Neural cell (in vitro differentiated cells): ENCODE data around the gene GNL2. TPM values are rescaled to one million over a fixed set of nuclear protein-coding genes. Genes with fewer than 3 reads are reported as not detected.

Source experiments
- H2AFZ ChIP-seq: fragments of 200-600, 300-800 bp; sonication (generic), shearing (Covaris generic); 2 replicates; pipeline ENCODE4 v1.6.0; 2014; ENCODE audit warnings: low read depth, mild to moderate bottlenecking, antibody characterized with exemption, low read length, moderate library complexity
- H3F3A ChIP-seq: fragments of 200-600 bp; shearing (Covaris generic); 2 replicates; pipeline ENCODE4 v1.6.1; 2016; ENCODE audit warnings: mild to moderate bottlenecking, moderate library complexity, mixed read lengths, antibody characterized with exemption, low read length; ENCODE audit not compliant: insufficient read depth, poor library complexity, severe bottlenecking
- H3K27ac ChIP-seq: fragments of 200-600, 300-800 bp; sonication (generic), shearing (Covaris generic); 2 replicates; pipeline ENCODE4 v1.5.1; 2014; ENCODE audit warnings: mild to moderate bottlenecking, low read length, moderate library complexity
- H3K27me3 ChIP-seq: fragments of 300-800, 200-600 bp; sonication (generic), shearing (Covaris generic); 2 replicates; pipeline ENCODE4 v1.6.0; 2014; ENCODE audit warnings: mild to moderate bottlenecking, low read depth, low read length, moderate library complexity; ENCODE audit not compliant: insufficient read depth
- H3K36me3 ChIP-seq: fragments of 300-800, 200-600 bp; sonication (generic), shearing (Covaris generic); 2 replicates; pipeline ENCODE4 v1.5.1; 2014; ENCODE audit warnings: mild to moderate bottlenecking, antibody characterized with exemption, low read length, moderate library complexity; ENCODE audit not compliant: insufficient read depth
- H3K4me2 ChIP-seq: fragments of 300-800, 200-600 bp; sonication (generic), shearing (Covaris generic); 2 replicates; pipeline ENCODE4 v1.6.0; 2014; ENCODE audit warnings: mild to moderate bottlenecking, low read length
- H3K4me3 ChIP-seq: fragments of 300-800, 200-600 bp; sonication (generic), shearing (Covaris generic); 2 replicates; pipeline ENCODE4 v1.5.1; 2014; ENCODE audit warnings: mild to moderate bottlenecking, low read length, moderate library complexity
- H3K79me2 ChIP-seq: fragments of 200-600 bp; shearing (Covaris generic); replicated peaks from 2 replicates; pipeline ENCODE4 v1.6.0; 2014; ENCODE audit warnings: mild to moderate bottlenecking, low read length, moderate library complexity; ENCODE audit not compliant: insufficient read depth
- H3K9ac ChIP-seq: fragments of 300-800, 200-600 bp; sonication (generic), shearing (Covaris generic); 2 replicates; pipeline ENCODE4 v1.6.1; 2016; ENCODE audit warnings: mild to moderate bottlenecking, low read length, mixed read lengths
- H3K9me2 ChIP-seq: fragments of 200-600 bp; shearing (Covaris generic); 2 replicates; pipeline ENCODE4 v1.6.1; 2016; ENCODE audit warnings: mild to moderate bottlenecking, low read length, mixed read lengths; ENCODE audit not compliant: insufficient read depth
- H3K9me3 ChIP-seq: fragments of 200-600, 300-800 bp; sonication (generic), shearing (Covaris generic); 2 replicates; pipeline ENCODE4 v1.6.1; 2016; ENCODE audit warnings: mild to moderate bottlenecking, mixed run types, low read length, moderate library complexity, mixed read lengths
- H4K20me1 ChIP-seq: fragments of 200-600 bp; shearing (Covaris generic); 2 replicates; pipeline ENCODE4 v1.6.1; 2016; ENCODE audit warnings: mild to moderate bottlenecking, mixed run types; ENCODE audit not compliant: insufficient read depth
- EP300 ChIP-seq: fragments of 450-650 bp; conservative IDR thresholded peaks from 2 replicates; pipeline ENCODE4 v1.6.1; 2014; ENCODE audit warnings: antibody characterized with exemption, mild to moderate bottlenecking, moderate library complexity; ENCODE audit not compliant: poor library complexity, severe bottlenecking
- EZH2 ChIP-seq: fragments of 200-600, 300-800 bp; shearing (Covaris generic), sonication (generic); IDR thresholded peaks from 2 replicates; pipeline ENCODE4 v1.6.1; 2014; ENCODE audit warnings: antibody characterized with exemption, low read length, borderline replicate concordance, mild to moderate bottlenecking; ENCODE audit not compliant: insufficient read depth, poor library complexity, severe bottlenecking
- MXI1 ChIP-seq: fragments of 450-650 bp; conservative IDR thresholded peaks from 2 replicates; pipeline ENCODE4 v1.6.1; 2014; ENCODE audit warnings: antibody characterized with exemption, mild to moderate bottlenecking; ENCODE audit not compliant: poor library complexity, severe bottlenecking
- POLR2AphosphoS5 ChIP-seq: IDR thresholded peaks from 2 replicates; pipeline ENCODE4 v1.6.1; 2012
- RAD21 ChIP-seq: fragments of 450-650 bp; conservative IDR thresholded peaks from 2 replicates; pipeline ENCODE4 v1.6.1; 2014; ENCODE audit warnings: antibody characterized with exemption, mild to moderate bottlenecking, moderate library complexity
- SMC3 ChIP-seq: fragments of 450-650 bp; conservative IDR thresholded peaks from 2 replicates; pipeline ENCODE4 v1.6.1; 2014; ENCODE audit warnings: antibody characterized with exemption, mild to moderate bottlenecking, moderate library complexity; ENCODE audit not compliant: poor library complexity
- TAF1 ChIP-seq: IDR thresholded peaks from 2 replicates; pipeline ENCODE4 v1.6.1; 2012; ENCODE audit warnings: low read depth
- polyA plus RNA-seq: library from polyadenylated mRNA; depleted of rRNA; stranded (reverse); fragments of >200 nt; gene quantifications from 2 replicates; pipeline ENCODE4 v1.2.3, GENCODE V29; 2014
- TF ChIP-seq, protein P1 (sequence below): fragments of 450-650 bp; IDR thresholded peaks from 2 replicates; pipeline ENCODE4 v1.5.1; 2014; ENCODE audit warnings: antibody characterized with exemption, mild to moderate bottlenecking, moderate library complexity; ENCODE audit not compliant: poor library complexity, severe bottlenecking
- TF ChIP-seq, protein P2 (sequence below): IDR thresholded peaks from 2 replicates; pipeline ENCODE4 v1.6.1; 2012; ENCODE audit warnings: borderline replicate concordance

Gene GNL2
- polyA plus RNA-seq, 1 donor from 2014 or later, result 31.7 TPM

DNA sequence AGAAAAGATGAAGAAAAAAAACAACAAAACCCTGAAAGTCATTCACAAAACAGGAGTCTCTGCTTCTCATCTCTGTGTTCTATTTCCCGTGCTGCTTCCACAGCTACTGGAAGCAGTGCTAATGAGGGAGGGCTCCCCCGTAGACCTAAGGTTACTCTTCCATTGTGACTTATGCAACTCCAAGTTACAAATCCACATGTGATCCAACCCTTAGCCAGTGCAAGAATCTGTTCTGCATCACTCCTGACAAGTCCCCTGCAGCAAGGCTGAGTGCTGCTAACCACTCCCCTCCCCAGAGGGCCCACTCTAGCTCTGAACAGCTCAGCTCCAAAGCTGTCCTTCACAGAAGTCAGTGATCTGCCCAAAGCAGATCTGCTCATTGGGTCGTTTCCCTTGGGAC is 28.7 kb downstream of the GNL2 start:
- Histone ChIP-seq H3K9me3 (no peaks in the 10 kb centered on the region), H3K4me2 (no peak overlapping the region), H3K36me3 (peaks cover 11% of the 10 kb centered on the region), H3F3A (no peaks in the 10 kb centered on the region), H4K20me1 (no peaks in the 10 kb centered on the region), H2AFZ (no peak overlapping the region), H3K9me2 (no peaks in the 10 kb centered on the region), H3K27me3 (no peaks in the 10 kb centered on the region), H3K27ac (no peak overlapping the region), H3K79me2 (no peaks in the 10 kb centered on the region), H3K4me3 (no peak overlapping the region), H3K9ac (no peak overlapping the region)
- no peak for TF ChIP-seq RAD21
- no peak for TF ChIP-seq TAF1
- no peak for TF ChIP-seq EP300
- TF ChIP-seq, protein P1, sequence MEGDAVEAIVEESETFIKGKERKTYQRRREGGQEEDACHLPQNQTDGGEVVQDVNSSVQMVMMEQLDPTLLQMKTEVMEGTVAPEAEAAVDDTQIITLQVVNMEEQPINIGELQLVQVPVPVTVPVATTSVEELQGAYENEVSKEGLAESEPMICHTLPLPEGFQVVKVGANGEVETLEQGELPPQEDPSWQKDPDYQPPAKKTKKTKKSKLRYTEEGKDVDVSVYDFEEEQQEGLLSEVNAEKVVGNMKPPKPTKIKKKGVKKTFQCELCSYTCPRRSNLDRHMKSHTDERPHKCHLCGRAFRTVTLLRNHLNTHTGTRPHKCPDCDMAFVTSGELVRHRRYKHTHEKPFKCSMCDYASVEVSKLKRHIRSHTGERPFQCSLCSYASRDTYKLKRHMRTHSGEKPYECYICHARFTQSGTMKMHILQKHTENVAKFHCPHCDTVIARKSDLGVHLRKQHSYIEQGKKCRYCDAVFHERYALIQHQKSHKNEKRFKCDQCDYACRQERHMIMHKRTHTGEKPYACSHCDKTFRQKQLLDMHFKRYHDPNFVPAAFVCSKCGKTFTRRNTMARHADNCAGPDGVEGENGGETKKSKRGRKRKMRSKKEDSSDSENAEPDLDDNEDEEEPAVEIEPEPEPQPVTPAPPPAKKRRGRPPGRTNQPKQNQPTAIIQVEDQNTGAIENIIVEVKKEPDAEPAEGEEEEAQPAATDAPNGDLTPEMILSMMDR, result no peak
- no peak for TF ChIP-seq POLR2AphosphoS5
- TF ChIP-seq SMC3, result no peak
- no peak for TF ChIP-seq EZH2
- TF ChIP-seq, protein P2, sequence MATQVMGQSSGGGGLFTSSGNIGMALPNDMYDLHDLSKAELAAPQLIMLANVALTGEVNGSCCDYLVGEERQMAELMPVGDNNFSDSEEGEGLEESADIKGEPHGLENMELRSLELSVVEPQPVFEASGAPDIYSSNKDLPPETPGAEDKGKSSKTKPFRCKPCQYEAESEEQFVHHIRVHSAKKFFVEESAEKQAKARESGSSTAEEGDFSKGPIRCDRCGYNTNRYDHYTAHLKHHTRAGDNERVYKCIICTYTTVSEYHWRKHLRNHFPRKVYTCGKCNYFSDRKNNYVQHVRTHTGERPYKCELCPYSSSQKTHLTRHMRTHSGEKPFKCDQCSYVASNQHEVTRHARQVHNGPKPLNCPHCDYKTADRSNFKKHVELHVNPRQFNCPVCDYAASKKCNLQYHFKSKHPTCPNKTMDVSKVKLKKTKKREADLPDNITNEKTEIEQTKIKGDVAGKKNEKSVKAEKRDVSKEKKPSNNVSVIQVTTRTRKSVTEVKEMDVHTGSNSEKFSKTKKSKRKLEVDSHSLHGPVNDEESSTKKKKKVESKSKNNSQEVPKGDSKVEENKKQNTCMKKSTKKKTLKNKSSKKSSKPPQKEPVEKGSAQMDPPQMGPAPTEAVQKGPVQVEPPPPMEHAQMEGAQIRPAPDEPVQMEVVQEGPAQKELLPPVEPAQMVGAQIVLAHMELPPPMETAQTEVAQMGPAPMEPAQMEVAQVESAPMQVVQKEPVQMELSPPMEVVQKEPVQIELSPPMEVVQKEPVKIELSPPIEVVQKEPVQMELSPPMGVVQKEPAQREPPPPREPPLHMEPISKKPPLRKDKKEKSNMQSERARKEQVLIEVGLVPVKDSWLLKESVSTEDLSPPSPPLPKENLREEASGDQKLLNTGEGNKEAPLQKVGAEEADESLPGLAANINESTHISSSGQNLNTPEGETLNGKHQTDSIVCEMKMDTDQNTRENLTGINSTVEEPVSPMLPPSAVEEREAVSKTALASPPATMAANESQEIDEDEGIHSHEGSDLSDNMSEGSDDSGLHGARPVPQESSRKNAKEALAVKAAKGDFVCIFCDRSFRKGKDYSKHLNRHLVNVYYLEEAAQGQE, result no peak
- no peak for TF ChIP-seq MXI1

DNA sequence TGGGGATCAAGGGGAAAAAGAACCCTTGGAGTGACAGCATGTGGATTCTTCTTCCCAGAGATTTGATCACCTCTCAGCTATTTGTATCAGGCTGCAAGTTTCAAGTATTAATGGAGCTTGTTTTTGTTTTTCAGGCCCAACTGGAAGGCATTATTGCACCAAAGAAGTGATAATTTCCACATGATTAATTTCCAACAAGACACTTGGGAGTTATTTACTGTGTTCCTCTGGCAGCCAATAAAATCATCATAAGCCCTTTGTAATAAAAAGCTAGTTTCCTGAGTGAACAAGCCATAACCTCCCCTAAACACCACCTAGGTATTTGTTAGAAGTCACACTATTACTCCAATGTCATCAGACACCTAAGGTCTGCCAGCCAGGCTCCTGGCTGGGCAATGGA is 30.8 kb downstream of the GNL2 start:
- Histone ChIP-seq H2AFZ (no peak overlapping the region), H3F3A (no peaks in the 10 kb centered on the region), H3K4me3 (no peak overlapping the region), H3K36me3 (peaks cover 11% of the 10 kb centered on the region), H3K9me2 (no peaks in the 10 kb centered on the region), H4K20me1 (no peaks in the 10 kb centered on the region), H3K27ac (no peak overlapping the region), H3K4me2 (no peak overlapping the region), H3K9me3 (no peaks in the 10 kb centered on the region), H3K27me3 (no peaks in the 10 kb centered on the region), H3K9ac (no peak overlapping the region), H3K79me2 (no peaks in the 10 kb centered on the region)
- TF ChIP-seq, protein P1, result no peak
- TF ChIP-seq SMC3, result no peak
- TF ChIP-seq, protein P2, result no peak
- TF ChIP-seq EZH2, result no peak
- TF ChIP-seq EP300, result no peak
- TF ChIP-seq MXI1, result no peak
- TF ChIP-seq POLR2AphosphoS5, result no peak
